ENCODE measurements around the gene FFAR2.

Gene FFAR2

DNA sequence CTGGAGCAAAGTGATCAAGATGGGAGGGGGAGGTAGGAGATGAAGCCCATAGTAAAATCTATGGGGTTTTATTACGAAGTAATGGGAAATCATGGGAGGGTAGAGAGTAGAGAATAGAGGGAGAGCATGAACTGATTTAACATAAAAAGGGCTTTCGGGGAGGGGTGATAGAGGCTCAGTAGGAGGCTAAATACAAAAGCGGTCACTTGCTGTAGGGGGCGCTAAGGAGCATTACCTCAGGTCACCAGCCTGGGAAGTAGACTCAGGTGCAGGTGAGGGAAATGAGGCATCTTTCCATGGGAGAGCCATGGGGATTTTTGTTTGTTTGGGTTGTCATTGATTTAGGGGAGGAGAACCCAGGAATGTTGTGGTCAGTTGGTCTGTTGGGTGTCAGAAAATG, 28.1 kb downstream of the FFAR2 start:
- ChIA-PET CTCF (no interaction called here), POLR2A (no interaction called here)
- TF ChIP-seq, protein P1, sequence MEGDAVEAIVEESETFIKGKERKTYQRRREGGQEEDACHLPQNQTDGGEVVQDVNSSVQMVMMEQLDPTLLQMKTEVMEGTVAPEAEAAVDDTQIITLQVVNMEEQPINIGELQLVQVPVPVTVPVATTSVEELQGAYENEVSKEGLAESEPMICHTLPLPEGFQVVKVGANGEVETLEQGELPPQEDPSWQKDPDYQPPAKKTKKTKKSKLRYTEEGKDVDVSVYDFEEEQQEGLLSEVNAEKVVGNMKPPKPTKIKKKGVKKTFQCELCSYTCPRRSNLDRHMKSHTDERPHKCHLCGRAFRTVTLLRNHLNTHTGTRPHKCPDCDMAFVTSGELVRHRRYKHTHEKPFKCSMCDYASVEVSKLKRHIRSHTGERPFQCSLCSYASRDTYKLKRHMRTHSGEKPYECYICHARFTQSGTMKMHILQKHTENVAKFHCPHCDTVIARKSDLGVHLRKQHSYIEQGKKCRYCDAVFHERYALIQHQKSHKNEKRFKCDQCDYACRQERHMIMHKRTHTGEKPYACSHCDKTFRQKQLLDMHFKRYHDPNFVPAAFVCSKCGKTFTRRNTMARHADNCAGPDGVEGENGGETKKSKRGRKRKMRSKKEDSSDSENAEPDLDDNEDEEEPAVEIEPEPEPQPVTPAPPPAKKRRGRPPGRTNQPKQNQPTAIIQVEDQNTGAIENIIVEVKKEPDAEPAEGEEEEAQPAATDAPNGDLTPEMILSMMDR (IDR thresholded peaks at IDR 0.05; ENCODE audit: insufficient read depth, low read length, missing control alignments), result no peak
- no peak for DNase-seq (ENCODE audit: low read depth, low spot score)
- no peak overlapping the region for H3K4me3 ChIP-seq (ENCODE audit: low read depth, low read length)

DNA sequence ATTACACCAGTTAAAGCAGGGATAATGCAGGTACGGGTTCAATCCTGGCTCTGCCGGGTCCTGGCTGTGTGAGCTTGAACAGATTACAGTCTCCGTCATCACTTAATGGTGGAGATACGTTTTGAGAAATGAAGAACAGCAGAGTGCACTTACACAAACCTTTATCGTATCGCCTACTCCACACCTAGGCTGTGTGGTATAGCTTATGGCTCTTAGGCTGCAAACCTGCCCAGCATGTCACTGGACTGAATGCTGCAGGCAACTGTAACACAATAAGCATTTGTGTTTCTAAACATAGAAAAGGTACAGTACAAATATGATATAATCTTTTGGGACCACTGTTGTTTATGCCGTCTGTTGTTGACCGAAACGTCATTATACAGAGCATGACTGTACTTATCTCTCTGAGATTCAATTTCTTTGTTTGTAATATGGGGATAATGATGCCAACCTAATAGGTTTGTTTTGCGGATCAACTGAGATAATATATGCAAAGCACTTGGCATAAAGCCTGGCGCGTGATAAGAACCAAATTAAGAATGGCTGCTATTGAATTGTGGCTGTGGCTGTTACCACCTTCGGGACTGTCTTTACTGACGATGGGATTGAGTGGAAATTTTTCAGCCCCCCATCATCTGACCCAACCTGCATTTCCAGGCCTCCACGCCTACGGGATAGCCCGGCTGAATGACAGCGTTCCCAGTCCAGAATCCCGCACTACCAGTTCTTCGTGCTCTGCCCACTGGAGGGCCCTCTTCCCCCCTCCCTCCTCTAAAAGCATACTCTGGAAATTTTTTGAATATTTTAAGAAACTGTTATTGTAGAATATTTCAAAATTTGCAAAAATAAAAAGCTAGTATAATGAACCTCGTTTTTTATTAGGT, 31.0 kb downstream of the FFAR2 start:
- ChIA-PET CTCF (interaction anchor here (1.2 to 1.3 kb wide), 2 partner anchors 9 to 16 kb away, joined by 3 read pairs; no protein-coding TSS in a partner anchor), POLR2A (no interaction called here)
- H3K4me3 ChIP-seq (ENCODE audit: low read depth, low read length), result no peak overlapping the region
- TF ChIP-seq, protein P1 (IDR thresholded peaks at IDR 0.05; ENCODE audit: insufficient read depth, low read length, missing control alignments), result no peak
- no peak for DNase-seq (ENCODE audit: low read depth, low spot score)

DNA sequence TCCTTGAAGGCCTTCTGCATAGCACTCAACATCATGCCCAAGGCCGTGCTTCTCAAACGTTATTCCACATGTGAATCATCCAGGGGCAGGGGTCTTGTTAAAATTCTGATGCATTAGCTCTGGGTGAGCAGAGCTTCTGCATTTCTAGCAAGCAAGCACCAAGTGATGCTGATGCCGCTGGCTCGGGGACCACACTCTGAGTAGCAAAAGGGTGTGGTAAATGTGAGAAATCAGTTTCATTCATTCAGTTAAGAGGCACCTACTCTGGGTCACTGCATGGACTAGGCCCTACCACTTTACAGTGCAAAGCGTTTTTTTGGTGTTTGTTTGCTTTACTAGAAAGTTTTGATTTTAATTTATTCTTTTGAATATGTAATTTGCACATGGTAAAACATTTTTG, 35.0 kb downstream of the FFAR2 start:
- H3K4me3 ChIP-seq (ENCODE audit: low read depth, low read length), result no peak overlapping the region
- POLR2A ChIA-PET, result no interaction called here
- TF ChIP-seq, protein P1 (IDR thresholded peaks at IDR 0.05; ENCODE audit: insufficient read depth, low read length, missing control alignments), result no peak
- DNase-seq (ENCODE audit: low read depth, low spot score), result no peak
- CTCF ChIA-PET, result interaction anchor here (1.4 kb wide), 1 partner anchor 12 kb away, joined by 5 read pairs; no protein-coding TSS in a partner anchor

DNA sequence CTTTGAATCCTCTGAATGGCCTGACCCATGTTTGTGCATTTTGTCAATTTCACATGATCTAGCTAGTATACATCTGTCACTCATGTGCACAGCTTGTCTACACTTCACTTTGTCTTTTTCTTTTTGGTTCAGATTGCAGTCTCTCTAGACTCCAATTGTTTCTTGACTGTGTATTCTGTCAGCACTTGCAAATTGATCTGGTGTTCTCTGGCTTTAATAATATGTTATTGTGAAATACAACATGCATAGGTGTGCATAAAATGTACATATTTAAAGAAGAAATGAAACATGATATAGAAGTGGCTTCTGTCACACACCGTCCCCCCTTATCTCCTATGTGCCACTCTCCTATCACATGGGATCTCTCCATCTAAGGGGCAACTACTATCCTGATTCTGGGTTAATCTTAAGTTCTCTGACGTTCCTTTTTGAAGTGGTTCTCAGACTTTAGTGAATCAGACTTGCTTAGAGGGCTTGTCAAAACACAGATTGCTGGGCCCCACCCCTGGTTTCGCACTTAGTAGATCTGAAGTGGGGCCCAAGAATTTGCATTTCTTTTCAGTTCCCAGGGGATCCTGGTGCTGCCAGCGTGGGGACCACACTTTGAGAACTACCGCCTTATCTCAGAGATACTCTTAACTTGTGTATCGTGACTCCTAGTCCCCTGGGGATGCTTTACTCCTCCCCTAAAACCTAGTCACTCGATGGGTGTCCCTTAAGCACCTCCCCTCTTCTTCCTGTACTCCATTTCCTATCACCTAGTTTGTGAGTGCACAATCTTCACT, 36.4 kb downstream of the FFAR2 start:
- ChIA-PET POLR2A (no interaction called here), CTCF (no interaction called here)
- TF ChIP-seq, protein P1 (IDR thresholded peaks at IDR 0.05; ENCODE audit: insufficient read depth, low read length, missing control alignments), result no peak
- no peak overlapping the region for H3K4me3 ChIP-seq (ENCODE audit: low read depth, low read length)
- DNase-seq (ENCODE audit: low read depth, low spot score), result no peak

DNA sequence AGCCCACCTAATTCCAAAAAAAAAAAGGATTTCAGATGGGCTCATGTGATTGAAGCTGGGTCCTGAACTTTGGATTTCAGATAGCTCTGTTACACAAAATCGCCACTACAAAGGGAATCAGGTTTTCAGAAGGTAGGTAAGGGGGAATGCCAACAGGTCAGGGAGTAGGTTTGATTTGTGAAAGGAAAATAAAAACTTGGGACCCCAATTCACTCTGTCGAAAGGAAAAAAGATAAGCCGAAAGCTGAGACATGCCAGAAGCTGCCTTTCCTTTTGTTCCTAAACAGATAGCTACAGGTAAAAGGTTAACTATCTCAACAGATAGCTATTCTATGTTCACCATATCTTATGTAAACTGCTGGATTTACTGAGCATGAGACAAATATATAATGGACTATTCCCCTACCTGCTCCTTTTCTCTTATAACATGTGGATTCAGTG, 38.2 kb downstream of the FFAR2 start:
- H3K4me3 ChIP-seq (ENCODE audit: low read depth, low read length), result no peak overlapping the region
- ChIA-PET CTCF (interaction anchor here (2.4 to 2.6 kb wide), 2 partner anchors 9 to 23 kb away, joined by 11 to 25 read pairs; no protein-coding TSS in a partner anchor), POLR2A (no interaction called here)
- TF ChIP-seq, protein P1 (IDR thresholded peaks at IDR 0.05; ENCODE audit: insufficient read depth, low read length, missing control alignments), result no peak
- DNase-seq (ENCODE audit: low read depth, low spot score), result no peak

All from AG04449 (cell line).